Kidney glomerular epithelial cell (primary cell): ENCODE measurements around the gene FSTL3.

Experiments used
- DNase-seq: peaks from one replicate; lab custom pipeline; 2025; lab: John Stamatoyannopoulos, UW

Gene FSTL3

DNA sequence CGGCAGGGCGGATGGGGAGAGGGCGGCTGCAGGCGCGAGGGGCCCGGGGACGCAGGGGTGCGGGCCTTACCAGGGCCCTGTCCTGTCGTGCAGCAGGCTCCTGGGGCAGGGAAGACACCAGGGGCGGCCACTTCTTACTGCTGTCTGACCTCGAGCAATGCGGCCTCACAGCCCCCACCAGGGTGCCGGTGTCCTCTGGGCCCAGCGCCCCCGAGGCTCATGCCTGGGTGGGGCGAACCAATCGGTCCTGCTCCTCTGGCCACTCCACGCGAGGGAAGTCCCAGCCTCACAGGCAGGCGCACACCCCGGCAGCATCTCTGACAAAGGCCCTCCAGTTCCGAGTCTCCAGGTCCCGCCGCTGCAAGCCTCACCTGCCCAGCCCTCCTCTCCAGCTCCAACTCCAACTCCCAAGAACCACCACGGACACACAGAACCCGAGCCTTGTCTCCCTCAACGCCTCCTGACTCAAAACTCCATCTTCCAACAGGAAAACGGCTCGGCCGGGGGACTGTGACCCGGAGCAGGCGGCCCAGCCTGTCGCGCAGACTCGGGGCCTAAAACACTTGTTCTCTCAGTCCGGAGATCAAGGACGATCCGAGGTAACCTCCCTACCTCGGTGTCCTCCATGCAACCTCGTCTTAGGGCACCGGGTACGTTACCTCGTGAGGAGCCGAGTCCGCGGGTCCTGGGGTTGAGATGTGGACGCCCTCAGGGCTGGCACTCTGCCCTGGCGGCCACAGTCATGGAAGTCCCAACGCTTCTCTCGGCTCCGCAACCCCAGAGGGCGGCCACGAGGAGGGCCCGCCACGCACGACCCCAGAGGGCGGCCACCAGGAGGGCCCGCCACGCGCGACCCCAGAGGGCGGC is 30.0 kb upstream of the FSTL3 start:
- no peak for DNase-seq

- DNase-seq = no peak
Measured at GRCh38 chr19:646779-647565, 29.2 kb upstream of the FSTL3 start.

GRCh38 chr19:647566-648284 is 28.5 kb upstream of the FSTL3 start:
- no peak for DNase-seq

GRCh38 chr19:648305-648704 is 27.9 kb upstream of the FSTL3 start:
- DNase-seq = no peak

- DNase-seq = no peak
Measured at GRCh38 chr19:648904-649801, 27.0 kb upstream of the FSTL3 start.

- DNase-seq = no peak
Measured at GRCh38 chr19:650121-650520, 26.1 kb upstream of the FSTL3 start.

DNA sequence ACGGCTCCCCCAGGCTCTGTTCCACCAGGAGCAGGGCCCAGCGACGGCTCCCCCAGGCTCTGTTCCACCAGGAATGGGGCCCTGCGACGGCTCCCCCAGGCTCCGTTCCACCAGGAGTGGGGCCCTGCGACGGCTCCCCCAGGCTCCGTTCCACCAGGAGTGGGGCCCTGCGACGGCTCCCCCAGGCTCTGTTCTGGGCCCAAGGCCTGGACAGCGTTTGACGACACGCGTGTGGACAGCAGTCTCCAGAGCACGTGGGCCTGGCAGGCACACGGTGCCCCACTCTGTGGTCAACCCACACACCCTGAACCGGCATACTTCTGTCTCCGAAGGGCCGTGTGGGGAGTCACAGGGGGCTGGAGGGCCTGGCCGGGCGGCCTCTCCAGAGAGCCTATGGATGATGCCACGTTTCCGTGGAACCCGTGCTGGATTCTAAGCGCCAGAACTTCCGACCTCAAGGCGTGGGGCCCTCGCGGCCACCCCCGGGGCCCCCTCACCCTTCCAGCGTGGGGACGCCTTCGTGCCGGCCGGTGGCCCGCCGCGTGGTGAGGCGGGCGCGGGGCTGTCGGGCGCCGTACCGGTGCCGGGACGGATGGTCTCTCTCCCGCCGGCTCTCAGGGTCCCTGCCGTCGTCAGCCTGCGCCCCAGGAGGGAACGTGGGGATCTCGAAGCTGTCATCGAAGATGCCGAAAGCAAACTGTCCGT is 24.9 kb upstream of the FSTL3 start:
- DNase-seq = no peak

- no peak for DNase-seq
Measured at GRCh38 chr19:651991-652390, 24.2 kb upstream of the FSTL3 start.

DNA sequence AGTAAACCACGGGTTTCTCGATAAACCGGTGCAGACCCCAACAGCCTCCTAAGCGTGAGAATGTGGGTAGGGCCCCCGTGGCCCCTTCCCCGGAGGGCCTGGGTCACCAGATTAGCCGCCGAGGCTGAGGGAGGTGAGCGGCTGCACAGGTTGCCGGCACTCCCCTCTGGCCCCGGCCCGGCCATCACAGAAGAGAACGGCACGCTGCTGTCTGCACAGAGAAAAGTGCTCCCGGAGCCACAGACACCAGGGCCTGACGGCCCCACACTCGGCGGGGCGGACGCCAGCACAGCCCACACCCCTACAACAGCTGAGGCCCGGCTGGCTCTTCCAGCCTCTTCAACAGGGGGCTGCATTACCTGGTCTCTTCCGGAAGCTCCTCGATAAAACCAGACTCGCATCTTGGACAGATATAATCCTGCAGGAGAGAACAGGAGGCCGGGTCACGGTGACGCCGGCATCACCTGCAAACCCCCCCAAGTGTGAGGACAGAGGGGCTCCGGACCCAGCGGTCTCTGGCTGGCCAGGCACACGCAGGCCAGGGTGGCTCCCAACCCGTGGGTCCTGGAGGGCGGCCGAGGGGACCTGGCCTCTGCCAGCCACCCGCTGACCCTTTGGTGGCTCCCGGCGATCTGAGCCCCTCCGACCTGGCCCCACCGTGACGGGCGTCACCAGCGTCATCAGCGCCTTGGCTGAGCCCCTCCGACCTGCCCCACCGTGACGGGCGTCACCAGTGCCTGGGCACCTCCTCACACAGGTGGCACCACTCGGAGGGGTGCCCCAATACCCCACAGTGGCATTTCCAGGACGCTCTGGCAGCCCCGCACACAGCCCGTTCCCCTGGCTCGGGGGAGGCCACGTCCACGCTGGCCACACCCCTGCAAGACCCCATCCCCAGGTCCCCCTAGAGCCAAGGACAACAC is 23.5 kb upstream of the FSTL3 start:
- no peak for DNase-seq

DNA sequence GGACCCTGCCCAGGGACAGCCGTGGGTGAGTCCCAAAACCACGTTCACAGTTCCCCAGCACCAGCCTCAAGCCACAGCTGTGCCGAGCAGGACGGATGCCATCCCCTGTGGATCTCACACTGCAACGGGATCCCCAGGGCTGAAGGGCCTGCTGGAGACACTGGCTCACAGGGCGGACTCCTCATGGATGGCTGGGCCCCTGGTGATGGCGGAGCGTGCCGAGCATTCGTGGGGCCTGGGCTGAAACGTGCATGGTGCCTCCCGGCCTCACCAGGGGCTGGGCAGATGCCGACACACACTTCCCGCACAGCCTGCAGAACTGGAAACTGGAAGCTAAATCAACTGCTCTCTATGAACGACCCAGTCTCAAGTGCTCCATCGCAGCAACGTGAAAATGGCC is 22.8 kb upstream of the FSTL3 start:
- DNase-seq = no peak

DNA sequence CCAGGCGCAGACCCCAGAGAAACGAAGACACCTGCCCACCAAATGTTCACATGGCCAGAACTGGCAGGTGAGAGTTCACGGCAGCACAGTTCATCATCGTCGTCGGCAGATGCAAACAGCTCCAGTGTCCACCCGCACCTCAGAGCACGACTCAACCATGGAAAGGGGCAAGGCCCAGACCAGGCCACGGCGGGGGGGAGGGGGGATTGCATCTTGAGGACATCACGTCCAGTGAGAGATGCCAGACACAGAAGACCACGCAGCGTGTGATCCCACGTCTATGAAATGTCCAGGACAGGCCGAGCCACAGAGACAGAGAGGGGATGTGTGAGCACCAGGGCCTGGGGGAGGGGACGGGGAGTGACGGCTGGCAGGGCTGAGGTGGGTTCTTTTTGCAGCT is 20.5 kb upstream of the FSTL3 start:
- no peak for DNase-seq

GRCh38 chr19:656751-657559 is 19.2 kb upstream of the FSTL3 start:
- DNase-seq = no peak

DNA sequence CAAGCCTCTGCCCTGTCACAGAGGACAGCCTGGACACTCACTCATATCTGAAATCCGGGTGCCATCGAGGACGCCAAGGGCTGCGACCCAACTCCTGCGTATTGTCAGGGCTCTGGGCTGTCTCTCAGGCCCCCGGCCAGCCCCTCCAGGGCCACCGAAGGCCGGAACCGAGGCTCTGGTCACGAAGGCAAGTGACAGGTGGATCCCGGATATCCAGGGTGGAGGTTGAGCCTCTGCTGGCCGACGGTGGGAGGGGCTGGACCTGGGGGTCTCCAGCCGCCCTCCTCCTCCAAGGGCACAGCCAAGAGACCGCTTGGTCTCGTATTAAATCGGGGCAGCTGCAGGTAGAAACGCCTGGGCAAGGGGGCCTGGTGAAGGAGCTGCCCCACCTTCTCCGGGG is 18.6 kb upstream of the FSTL3 start:
- DNase-seq = no peak

GRCh38 chr19:658059-658839 is 17.9 kb upstream of the FSTL3 start:
- DNase-seq = no peak

- DNase-seq = no peak
Measured at GRCh38 chr19:658916-659839, 17.0 kb upstream of the FSTL3 start.

- peak; percentile 55 for DNase-seq
Measured at GRCh38 chr19:660793-661426, 15.3 kb upstream of the FSTL3 start.
